NB4 (cell line): Measurements from ENCODE around the gene D2HGDH.
A peak's percentile ranks its signal among the peaks of the same experiment; 100 is the strongest.
"Not testable (repeated sequence)": the region's sequence is repeated elsewhere in the genome, so short reads cannot be mapped to it uniquely, and the experiment has no call there.

Experiments
- DNase-seq: peaks from one replicate; pipeline ENCODE4 v3.0.0; 2010; ENCODE audit warnings: low read depth
- H3K4me3 ChIP-seq: one replicate; pipeline ENCODE4 v1.5.1; 2011; ENCODE audit warnings: mild to moderate bottlenecking, low read depth, low read length, moderate library complexity
- CTCF ChIP-seq: IDR thresholded peaks from one replicate; pipeline ENCODE4 v1.5.1; 2012; ENCODE audit warnings: low read depth, low read length
- MAX ChIP-seq: IDR thresholded peaks from 2 replicates; pipeline ENCODE4 v1.6.1; 2011; ENCODE audit warnings: low read depth, low read length
- MYC ChIP-seq: IDR thresholded peaks from 2 replicates; pipeline ENCODE4 v1.6.1; 2011; ENCODE audit warnings: low read depth, low read length
- POLR2A ChIP-seq: IDR thresholded peaks from 2 replicates; pipeline ENCODE4 v1.6.1; 2011; ENCODE audit warnings: mild to moderate bottlenecking; ENCODE audit not compliant: insufficient read length; ENCODE audit errors: extremely low read depth

D2HGDH gene

GRCh38 chr2:241802421-241803318, 68.2 kb downstream of the D2HGDH start:
- DNase-seq: peak; percentile 47
- no peak for TF ChIP-seq MAX
- no peak overlapping the region for H3K4me3 ChIP-seq

- no peak for TF ChIP-seq MYC
- no peak for TF ChIP-seq POLR2A
- no peak for TF ChIP-seq CTCF
- TF ChIP-seq MAX: no peak
- H3K4me3 ChIP-seq: peak overlapping the region; percentile 47
- peak; percentile 68 for DNase-seq
These were observed 69.2 kb downstream of the D2HGDH start for GRCh38 chr2:241803387-241804325.

- DNase-seq: peak; percentile 95
- TF ChIP-seq MYC (no peak), CTCF (peak; percentile 60)
- no peak overlapping the region for H3K4me3 ChIP-seq
These were observed 70.1 kb downstream of the D2HGDH start for GRCh38 chr2:241804326-241805229.

GRCh38 chr2:241806217-241806616, 71.8 kb downstream of the D2HGDH start:
- not testable (repeated sequence) for DNase-seq, H3K4me3 ChIP-seq

GRCh38 chr2:241808051-241808720, 73.8 kb downstream of the D2HGDH start:
- no peak for DNase-seq
- no peak for TF ChIP-seq CTCF
- no peak for TF ChIP-seq MAX
- no peak overlapping the region for H3K4me3 ChIP-seq

GRCh38 chr2:241808721-241809382, 74.4 kb downstream of the D2HGDH start, which contains the start of gene NEU4:
Gene NEU4 (plus strand): TSS chr2:241809193. CDS start chr2:241814485, 5,292 bp downstream.
- no peak for DNase-seq
- TF ChIP-seq MAX (no peak), MYC (no peak), POLR2A (no peak), CTCF (no peak)
- H3K4me3 ChIP-seq: no peak within 1 kb of the TSS
